ENCODE data around the gene PCDH1. TPM values are rescaled to one million over a fixed set of nuclear protein-coding genes. Genes with fewer than 3 reads are reported as not detected.

PCDH1 gene
- total RNA-seq, 4 donors from 2014 or later, result 23.0 to 52.8 (median 30.9) TPM

DNA sequence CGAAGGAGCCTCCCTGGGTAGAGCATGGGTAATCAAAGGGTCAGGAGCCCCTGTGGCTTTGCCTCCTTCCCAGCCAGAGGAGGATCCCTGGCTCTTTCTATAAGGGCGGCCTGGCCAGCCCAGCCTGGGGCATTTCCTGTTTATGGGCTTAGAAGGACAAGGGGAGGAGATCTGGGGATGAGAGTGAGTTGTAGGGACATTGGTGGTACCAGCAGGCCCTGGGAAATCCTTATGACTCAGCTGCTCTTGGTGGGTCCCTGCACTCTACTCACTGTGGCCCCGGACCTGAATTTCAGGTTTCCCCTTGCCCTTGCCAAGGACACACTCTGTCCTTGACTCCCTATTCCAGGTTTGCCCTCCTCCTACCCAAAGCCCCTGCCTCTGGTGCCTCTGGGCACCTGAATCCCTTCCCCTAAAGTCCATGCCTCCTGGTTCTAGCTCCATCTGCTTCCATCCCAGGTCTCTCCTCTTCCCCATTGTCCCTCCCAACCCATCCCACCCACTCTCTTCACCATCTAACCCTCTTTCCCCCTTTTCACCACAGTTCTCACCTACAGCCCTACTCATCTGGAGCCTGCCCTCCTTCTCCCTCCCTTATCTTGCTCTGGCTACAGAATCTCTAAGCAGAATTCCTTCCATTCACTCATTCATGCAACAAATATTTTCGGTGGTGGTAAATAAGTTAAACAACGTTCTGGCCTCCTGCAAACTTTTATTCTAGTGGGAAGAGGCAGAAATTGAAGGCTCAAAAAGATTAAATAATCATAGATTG lies 34.9 kb downstream of the PCDH1 start:
- Histone ChIP-seq H3K4me1 (peaks cover 0 to 35% (median 0%) of the 10 kb centered on the region in 3 donors), H3K27me3 (peaks cover 64% of the 10 kb centered on the region), H3K27ac (peak overlapping the region in 3 of 4 donors; percentile 61 to 71 (median 68)), H3K4me3 (no peak overlapping the region), H3K36me3 (no peaks in the 10 kb centered on the region), H3K9me3 (no peaks in the 10 kb centered on the region)
- no peak for ATAC-seq
- TF ChIP-seq EP300 (IDR thresholded peaks at IDR 0.05) (no peak), POLR2AphosphoS5 (IDR thresholded peaks at IDR 0.05) (no peak)
- WGBS, 2 donors (ENCODE audit: low coverage in 1 of 2), result 29% methylated on average over 3 of the region's 5 CpGs; no CpG with 5 or more reads in 1 of the 2 donors

DNA sequence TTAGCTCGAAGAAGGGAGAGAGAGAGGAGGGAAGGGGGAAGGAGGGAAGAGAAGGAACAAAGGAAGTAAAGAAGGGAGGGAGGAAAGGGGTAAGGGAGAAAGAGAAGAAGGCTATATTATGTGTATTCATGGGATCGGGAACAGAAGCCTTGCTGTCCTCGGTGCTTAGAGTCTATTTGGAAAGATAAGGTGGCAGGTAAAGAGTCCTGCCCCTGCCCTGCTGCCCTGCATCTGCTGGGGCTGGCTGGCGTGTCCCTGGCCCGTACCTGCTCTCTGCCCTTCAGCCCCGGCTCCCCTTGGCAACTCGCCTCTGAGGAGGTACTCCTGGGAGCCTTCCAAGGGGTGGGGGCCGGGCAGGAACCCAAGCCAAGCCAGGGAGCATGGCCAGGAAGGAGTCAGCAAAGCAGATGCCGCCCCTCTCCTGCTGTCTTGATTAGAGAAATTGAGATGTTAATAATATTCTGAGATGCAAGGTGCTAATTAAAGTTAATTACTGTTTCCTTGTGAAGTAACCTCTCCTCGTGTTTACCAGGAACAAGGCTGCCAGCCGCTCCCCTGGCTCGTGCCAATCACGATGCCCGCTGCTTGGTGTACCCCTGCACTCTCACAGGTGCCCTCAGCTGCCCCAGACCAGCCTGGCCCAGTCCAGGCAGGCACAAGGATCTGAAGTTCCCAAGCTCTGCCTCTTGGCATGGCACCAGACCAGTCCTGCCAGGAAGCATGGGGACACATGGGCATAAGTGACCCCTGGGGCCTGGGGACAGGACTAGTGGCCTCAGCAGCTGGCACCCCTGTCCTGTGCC lies 36.6 kb downstream of the PCDH1 start:
- Histone ChIP-seq H3K4me3 (no peak overlapping the region), H3K4me1 (peaks cover 0 to 37% (median 0%) of the 10 kb centered on the region in 3 donors), H3K27ac (peak overlapping the region in 3 of 4 donors; percentile 34 to 71 (median 62)), H3K36me3 (no peaks in the 10 kb centered on the region), H3K9me3 (no peaks in the 10 kb centered on the region), H3K27me3 (peaks cover 80% of the 10 kb centered on the region)
- 24 to 33% methylated on average over 3 to 4 of the region's 14 CpGs for WGBS, 2 donors (ENCODE audit: low coverage in 1 of 2)
- no peak for ATAC-seq
- TF ChIP-seq POLR2A (IDR thresholded peaks at IDR 0.05) (no peak), EP300 (IDR thresholded peaks at IDR 0.05) (no peak), POLR2AphosphoS5 (IDR thresholded peaks at IDR 0.05) (no peak)
- TF ChIP-seq, protein P1, sequence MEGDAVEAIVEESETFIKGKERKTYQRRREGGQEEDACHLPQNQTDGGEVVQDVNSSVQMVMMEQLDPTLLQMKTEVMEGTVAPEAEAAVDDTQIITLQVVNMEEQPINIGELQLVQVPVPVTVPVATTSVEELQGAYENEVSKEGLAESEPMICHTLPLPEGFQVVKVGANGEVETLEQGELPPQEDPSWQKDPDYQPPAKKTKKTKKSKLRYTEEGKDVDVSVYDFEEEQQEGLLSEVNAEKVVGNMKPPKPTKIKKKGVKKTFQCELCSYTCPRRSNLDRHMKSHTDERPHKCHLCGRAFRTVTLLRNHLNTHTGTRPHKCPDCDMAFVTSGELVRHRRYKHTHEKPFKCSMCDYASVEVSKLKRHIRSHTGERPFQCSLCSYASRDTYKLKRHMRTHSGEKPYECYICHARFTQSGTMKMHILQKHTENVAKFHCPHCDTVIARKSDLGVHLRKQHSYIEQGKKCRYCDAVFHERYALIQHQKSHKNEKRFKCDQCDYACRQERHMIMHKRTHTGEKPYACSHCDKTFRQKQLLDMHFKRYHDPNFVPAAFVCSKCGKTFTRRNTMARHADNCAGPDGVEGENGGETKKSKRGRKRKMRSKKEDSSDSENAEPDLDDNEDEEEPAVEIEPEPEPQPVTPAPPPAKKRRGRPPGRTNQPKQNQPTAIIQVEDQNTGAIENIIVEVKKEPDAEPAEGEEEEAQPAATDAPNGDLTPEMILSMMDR (IDR thresholded peaks at IDR 0.05), result no peak

DNA sequence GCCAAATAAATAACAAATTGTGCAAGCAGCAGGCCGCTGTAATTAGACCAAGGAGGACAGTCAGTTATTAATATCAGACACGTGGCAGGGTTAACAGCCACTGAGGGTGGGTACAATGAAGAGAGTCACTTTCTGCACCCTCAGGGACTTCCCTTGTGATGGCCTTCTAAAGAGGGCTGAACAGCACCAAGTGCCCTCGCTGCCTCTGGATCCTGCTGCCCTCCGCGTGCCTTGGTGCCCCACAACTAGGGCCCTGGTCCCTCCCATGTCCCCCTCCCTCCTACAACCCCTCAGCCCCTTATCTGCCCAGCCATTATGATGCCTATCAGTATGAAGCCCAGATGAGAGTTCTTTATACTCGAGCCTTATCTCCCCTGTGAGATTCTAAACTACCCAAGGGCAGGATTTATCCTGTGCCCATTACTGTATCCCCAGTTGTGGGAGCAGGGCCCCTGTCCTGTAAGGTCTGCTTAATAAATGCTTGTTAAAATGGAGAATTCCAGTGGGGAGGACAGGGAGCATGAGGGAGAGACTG lies 37.3 kb downstream of the PCDH1 start:
- no peaks in the 10 kb centered on the region for H3K9me3 ChIP-seq
- H3K27me3 ChIP-seq, result peaks cover 80% of the 10 kb centered on the region
- H3K4me1 ChIP-seq, result peaks cover 0 to 44% (median 0%) of the 10 kb centered on the region in 3 donors
- TF ChIP-seq EP300 (IDR thresholded peaks at IDR 0.05), result no peak
- TF ChIP-seq POLR2AphosphoS5 (IDR thresholded peaks at IDR 0.05), result no peak
- TF ChIP-seq POLR2A (IDR thresholded peaks at IDR 0.05), result no peak
- TF ChIP-seq, protein P1 (IDR thresholded peaks at IDR 0.05), result no peak
- H3K36me3 ChIP-seq, result no peaks in the 10 kb centered on the region
- H3K27ac ChIP-seq, result peak overlapping the region in 3 of 4 donors; percentile 33 to 71 (median 62)
- H3K4me3 ChIP-seq, result no peak overlapping the region
- WGBS, 2 donors (ENCODE audit: low coverage in 1 of 2), result 49 to 76% methylated on average over 2 of the region's 6 CpGs
- no peak for ATAC-seq

DNA sequence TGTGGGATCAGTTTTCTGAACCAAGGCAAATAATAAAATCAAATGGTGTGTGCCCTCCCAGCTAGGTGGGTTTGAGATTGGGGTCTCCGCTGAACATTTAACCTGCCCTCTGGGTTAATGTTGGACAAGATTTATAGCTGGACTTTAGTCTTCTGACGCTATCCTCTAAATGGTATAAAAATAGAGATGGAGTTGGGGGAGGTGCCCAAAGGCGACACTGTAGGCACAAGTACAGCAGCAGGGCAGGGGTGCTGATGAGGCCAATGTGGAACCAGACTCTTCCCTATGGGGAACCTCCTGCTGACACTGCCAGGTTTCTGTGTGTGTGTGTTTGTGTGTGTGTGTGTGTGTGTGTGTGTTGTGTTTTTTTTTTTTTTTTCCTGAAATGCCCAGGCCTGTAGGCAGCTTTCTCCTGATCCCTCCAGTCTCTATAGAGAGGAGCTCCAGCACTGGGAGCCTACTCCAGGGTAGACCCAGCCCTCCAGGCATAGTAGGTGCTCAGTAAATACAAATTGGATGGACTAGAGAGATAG lies 37.9 kb downstream of the PCDH1 start:
- Histone ChIP-seq H3K4me3 (no peak overlapping the region), H3K36me3 (no peaks in the 10 kb centered on the region), H3K9me3 (no peaks in the 10 kb centered on the region), H3K27me3 (peaks cover 75% of the 10 kb centered on the region), H3K27ac (peak overlapping the region in 3 of 4 donors; percentile 33 to 71 (median 62)), H3K4me1 (peaks cover 0 to 50% (median 0%) of the 10 kb centered on the region in 3 donors)
- ATAC-seq, result no peak
- WGBS, 2 donors (ENCODE audit: low coverage in 1 of 2), result 66 to 70% methylated on average over 2 to 3 of the region's 3 CpGs
- TF ChIP-seq POLR2A (IDR thresholded peaks at IDR 0.05) (no peak), EP300 (IDR thresholded peaks at IDR 0.05) (no peak), POLR2AphosphoS5 (IDR thresholded peaks at IDR 0.05) (no peak)
- TF ChIP-seq, protein P1 (IDR thresholded peaks at IDR 0.05), result no peak

DNA sequence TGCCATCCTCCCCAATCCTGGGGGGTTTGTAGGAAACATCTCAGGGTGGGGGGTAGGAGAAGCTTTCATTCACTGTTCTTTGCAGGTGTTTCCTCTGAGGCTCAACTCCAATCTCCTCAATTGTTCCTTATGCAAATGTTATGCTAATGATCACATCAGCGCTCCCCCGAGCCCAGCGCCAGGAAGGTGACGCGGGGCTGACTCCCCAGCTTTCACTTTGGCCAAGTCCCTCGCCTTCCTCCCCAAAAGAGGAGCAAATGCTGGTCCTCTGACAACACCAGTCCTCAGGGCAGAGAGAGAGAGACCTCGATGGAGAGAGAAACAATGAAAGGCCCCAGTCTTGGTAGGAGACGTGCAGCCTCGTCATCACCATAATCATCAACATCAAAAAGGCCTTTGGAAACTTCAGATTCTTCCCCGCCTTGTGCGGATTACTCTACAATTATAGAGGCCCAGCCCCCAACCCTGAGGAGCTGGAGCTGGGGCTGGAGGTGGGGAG lies 39.1 kb downstream of the PCDH1 start:
- ATAC-seq, result no peak
- Histone ChIP-seq H3K4me1 (peaks cover 0 to 50% (median 0%) of the 10 kb centered on the region in 3 donors), H3K36me3 (no peaks in the 10 kb centered on the region), H3K27ac (peak overlapping the region in 3 of 4 donors; percentile 24 to 71 (median 31)), H3K4me3 (no peak overlapping the region), H3K9me3 (no peaks in the 10 kb centered on the region), H3K27me3 (peaks cover 71% of the 10 kb centered on the region)
- WGBS, 2 donors (ENCODE audit: low coverage in 1 of 2), result 40% methylated on average over 10 of the region's 11 CpGs; no CpG with 5 or more reads in 1 of the 2 donors
- TF ChIP-seq, protein P1 (IDR thresholded peaks at IDR 0.05), result no peak
- TF ChIP-seq EP300 (IDR thresholded peaks at IDR 0.05) (no peak), POLR2A (IDR thresholded peaks at IDR 0.05) (no peak)

Data from gastroesophageal sphincter (tissue), 4 donors.